ENCODE data around the gene PCDH9. TPM values are rescaled to one million over a fixed set of nuclear protein-coding genes. Genes with fewer than 3 reads are reported as not detected.

Gene PCDH9
- total RNA-seq, 1 experiment from 2014 or later = 10.1 TPM

GRCh38 chr13:66469745-66470144 lies 760.4 kb downstream of the PCDH9 start:
- CTCF ChIA-PET = no interaction called here
- intact Hi-C loops (cut with micrococcal nuclease) = no loop called here
- no TSS peak for BruUV-seq (replicated peaks)

GRCh38 chr13:66468656-66469055 lies 761.5 kb downstream of the PCDH9 start:
- Mint-ChIP-seq H3K4me3 (ENCODE audit: unreplicated experiment) (no peak overlapping the region), H3K27me3 (ENCODE audit: insufficient read depth, unreplicated experiment) (no peaks in the 10 kb centered on the region), H3K27ac (ENCODE audit: low read depth, unreplicated experiment) (peak overlapping the region; percentile 74), H3K36me3 (ENCODE audit: insufficient read depth, unreplicated experiment) (no peaks in the 10 kb centered on the region), H3K9me3 (ENCODE audit: unreplicated experiment) (no peaks in the 10 kb centered on the region), H3K4me1 (ENCODE audit: insufficient read depth, unreplicated experiment) (no peaks in the 10 kb centered on the region)
- no peak for TF ChIP-seq CTCF (IDR thresholded peaks at IDR 0.05; ENCODE audit: unreplicated experiment)
- DNase-seq (ENCODE audit: unreplicated experiment) = no peak
- BruUV-seq (replicated peaks) = no TSS peak
- ChIA-PET CTCF (no interaction called here), POLR2A (interaction anchor here (0.6 kb wide), 1 partner anchor 371 kb away, joined by 4 read pairs; no protein-coding TSS in a partner anchor)
- intact Hi-C loops (cut with micrococcal nuclease) = no loop called here

More at GRCh38 chr13:66469745-66470144, 760.4 kb downstream of the PCDH9 start:
- no peaks in the 10 kb centered on the region for H3K9me3 Mint-ChIP-seq (ENCODE audit: unreplicated experiment)
- no peaks in the 10 kb centered on the region for H3K4me1 Mint-ChIP-seq (ENCODE audit: insufficient read depth, unreplicated experiment)
- H3K27ac Mint-ChIP-seq (ENCODE audit: low read depth, unreplicated experiment) = no peak overlapping the region
- POLR2A ChIA-PET = no interaction called here
- DNase-seq (ENCODE audit: unreplicated experiment) = no peak
- no peak overlapping the region for H3K4me3 Mint-ChIP-seq (ENCODE audit: unreplicated experiment)
- no peak for TF ChIP-seq CTCF (IDR thresholded peaks at IDR 0.05; ENCODE audit: unreplicated experiment)
- H3K27me3 Mint-ChIP-seq (ENCODE audit: insufficient read depth, unreplicated experiment) = no peaks in the 10 kb centered on the region
- no peaks in the 10 kb centered on the region for H3K36me3 Mint-ChIP-seq (ENCODE audit: insufficient read depth, unreplicated experiment)

- Mint-ChIP-seq H3K27ac (ENCODE audit: low read depth, unreplicated experiment) (no peak overlapping the region), H3K4me3 (ENCODE audit: unreplicated experiment) (no peak overlapping the region), H3K27me3 (ENCODE audit: insufficient read depth, unreplicated experiment) (no peaks in the 10 kb centered on the region), H3K36me3 (ENCODE audit: insufficient read depth, unreplicated experiment) (no peaks in the 10 kb centered on the region), H3K9me3 (ENCODE audit: unreplicated experiment) (no peaks in the 10 kb centered on the region), H3K4me1 (ENCODE audit: insufficient read depth, unreplicated experiment) (no peaks in the 10 kb centered on the region)
- intact Hi-C loops (cut with micrococcal nuclease) = no loop called here
- TF ChIP-seq CTCF (IDR thresholded peaks at IDR 0.05; ENCODE audit: unreplicated experiment) = no peak
- POLR2A ChIA-PET = interaction anchor here (1.9 kb wide), 1 partner anchor 14 kb away, joined by 5 read pairs; no protein-coding TSS in a partner anchor
- DNase-seq (ENCODE audit: unreplicated experiment) = no peak
- no TSS peak for BruUV-seq (replicated peaks)
- CTCF ChIA-PET = interaction anchor here (0.6 to 1.1 kb wide), 3 partner anchors 9 to 832 kb away, joined by 3 to 5 read pairs (median 4); no protein-coding TSS in a partner anchor
These were observed 767.9 kb downstream of the PCDH9 start for GRCh38 chr13:66462187-66462586.

GRCh38 chr13:66461021-66461420 lies 769.1 kb downstream of the PCDH9 start:
- H3K9me3 Mint-ChIP-seq (ENCODE audit: unreplicated experiment) = no peaks in the 10 kb centered on the region
- no peaks in the 10 kb centered on the region for H3K4me1 Mint-ChIP-seq (ENCODE audit: insufficient read depth, unreplicated experiment)
- no peak for TF ChIP-seq CTCF (IDR thresholded peaks at IDR 0.05; ENCODE audit: unreplicated experiment)
- no peaks in the 10 kb centered on the region for H3K27me3 Mint-ChIP-seq (ENCODE audit: insufficient read depth, unreplicated experiment)
- POLR2A ChIA-PET = no interaction called here
- H3K4me3 Mint-ChIP-seq (ENCODE audit: unreplicated experiment) = no peak overlapping the region
- no peak for DNase-seq (ENCODE audit: unreplicated experiment)
- no peak overlapping the region for H3K27ac Mint-ChIP-seq (ENCODE audit: low read depth, unreplicated experiment)
- CTCF ChIA-PET = no interaction called here
- intact Hi-C loops (cut with micrococcal nuclease) = no loop called here
- no peaks in the 10 kb centered on the region for H3K36me3 Mint-ChIP-seq (ENCODE audit: insufficient read depth, unreplicated experiment)
- no TSS peak for BruUV-seq (replicated peaks)

All from MCF 10A (cell line).